SIG-M5 treated with dmso at 0.1 percent for 504 hours (cell line): ENCODE data around the gene CTNNAL1.
"Not testable (repeated sequence)": the region's sequence is repeated elsewhere in the genome, so short reads cannot be mapped to it uniquely, and the experiment has no call there.

Source experiments
- DNase-seq: peaks from one replicate; lab custom pipeline; 2025; ENCODE audit not compliant: unreplicated experiment; lab: John Stamatoyannopoulos, UW

CTNNAL1 gene

DNA sequence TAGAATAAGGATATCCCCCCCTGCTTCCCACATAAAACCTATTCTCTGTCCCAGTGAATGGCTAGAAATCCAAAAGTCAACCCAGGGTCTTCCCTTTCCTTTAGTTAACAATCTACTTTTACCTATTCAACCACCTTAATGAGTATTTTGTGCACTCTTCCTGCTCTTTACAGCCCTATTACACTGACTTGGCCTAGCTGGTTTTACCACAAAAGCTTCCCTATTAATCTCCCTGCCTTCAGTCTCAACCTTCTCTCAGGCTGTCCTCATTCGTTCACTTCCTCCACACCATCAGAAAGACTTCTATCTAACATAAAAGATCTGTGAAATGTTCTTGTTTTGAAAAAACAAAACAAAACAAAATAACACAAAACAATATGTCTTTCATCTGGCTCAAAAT, 16.2 kb downstream of the CTNNAL1 start:
- no peak for DNase-seq

DNA sequence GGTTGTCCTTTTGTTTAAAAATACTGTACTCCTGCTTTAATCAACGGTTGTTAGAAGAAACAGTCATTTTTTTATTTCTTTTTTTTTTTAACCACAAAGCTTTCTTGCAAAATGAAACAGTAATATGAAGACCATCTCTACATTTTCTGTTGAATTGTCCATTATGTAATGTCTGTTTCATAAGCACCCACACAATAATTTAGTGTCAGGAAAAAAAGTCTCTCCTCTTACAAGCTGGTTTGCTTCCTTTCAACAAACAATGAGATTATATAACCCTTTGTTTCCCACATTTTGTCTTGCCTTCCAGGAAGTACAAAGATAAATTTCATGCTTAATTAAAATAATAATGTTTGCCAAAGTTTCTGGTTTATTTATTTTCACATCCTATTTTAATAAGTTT, 16.7 kb downstream of the CTNNAL1 start:
- no peak for DNase-seq

DNA sequence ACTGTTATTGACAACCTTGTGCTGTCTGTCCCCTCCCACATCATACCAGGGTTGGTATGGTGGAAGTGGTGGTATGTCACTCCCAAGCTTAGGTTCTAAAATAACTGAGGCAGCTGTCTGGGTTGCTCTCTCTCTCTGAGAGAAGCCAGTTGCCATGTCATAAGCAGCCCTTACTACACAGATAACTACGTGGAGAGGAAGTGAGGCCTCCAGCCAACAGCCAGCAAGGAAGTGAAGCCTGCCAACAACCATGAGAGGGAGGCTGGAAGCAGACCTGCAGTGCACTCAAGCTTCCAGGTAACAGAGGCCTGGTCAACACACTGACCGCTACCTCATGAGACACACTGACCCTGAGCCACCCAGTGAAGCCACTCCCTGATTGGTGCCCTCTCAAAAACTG, 18.6 kb downstream of the CTNNAL1 start:
- DNase-seq: peak; percentile 55

DNA sequence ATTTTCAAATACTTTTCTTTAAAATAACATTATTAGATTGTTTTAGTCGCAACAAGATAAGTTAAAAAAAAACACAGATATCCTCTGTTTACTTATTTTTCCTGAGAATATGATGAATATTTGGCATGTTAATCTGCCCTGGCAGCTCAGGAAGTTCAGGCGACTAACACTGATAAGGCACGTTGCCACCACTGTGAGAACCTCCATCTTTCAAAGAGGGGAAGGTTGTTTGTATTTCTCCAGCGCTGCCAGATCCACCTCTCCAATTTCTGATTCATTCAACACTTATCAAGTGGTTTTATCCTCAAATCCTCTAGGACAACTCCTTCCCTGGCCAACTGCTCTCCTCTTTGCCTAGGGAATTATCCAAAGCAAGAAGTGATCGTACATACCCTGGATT, 21.8 kb downstream of the CTNNAL1 start:
- no peak for DNase-seq

DNA sequence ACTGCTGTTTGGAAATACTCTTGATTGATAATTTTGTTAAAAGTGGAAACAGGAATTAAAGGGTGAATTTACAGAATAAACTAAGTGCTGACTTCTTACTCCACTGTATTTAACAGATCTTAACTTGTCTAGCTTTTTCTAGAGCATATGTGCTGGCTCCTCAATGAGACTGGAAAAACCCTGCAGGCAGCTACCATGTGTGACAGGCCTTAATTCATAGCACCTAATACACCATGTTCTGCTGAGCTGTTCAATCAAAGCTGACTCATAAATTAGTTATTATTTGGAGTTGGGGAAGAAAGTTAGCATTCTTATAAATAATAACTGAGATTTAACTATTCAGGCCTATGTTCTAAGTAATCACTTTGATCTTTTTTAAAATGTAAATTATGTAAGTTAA, 29.4 kb downstream of the CTNNAL1 start:
- no peak for DNase-seq

DNA sequence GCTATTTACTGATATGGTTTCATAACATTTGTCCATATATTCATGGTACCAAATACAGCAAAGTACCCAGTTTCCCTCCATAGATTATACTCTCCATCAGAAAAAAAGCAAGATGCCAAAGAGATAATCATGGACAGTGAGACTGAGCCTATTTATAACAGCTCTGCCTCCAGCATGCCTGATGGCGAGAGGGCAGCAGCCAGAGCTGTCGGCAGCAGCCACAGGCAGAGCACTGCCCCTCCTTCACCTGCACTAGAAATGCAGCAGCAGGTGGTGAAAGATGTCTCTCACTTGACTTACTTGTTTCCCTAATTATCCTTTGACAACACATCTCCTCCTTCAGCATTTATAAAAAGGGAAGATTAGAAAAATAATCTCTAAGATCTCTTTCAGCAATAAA, 32.4 kb downstream of the CTNNAL1 start:
- DNase-seq: no peak

DNA sequence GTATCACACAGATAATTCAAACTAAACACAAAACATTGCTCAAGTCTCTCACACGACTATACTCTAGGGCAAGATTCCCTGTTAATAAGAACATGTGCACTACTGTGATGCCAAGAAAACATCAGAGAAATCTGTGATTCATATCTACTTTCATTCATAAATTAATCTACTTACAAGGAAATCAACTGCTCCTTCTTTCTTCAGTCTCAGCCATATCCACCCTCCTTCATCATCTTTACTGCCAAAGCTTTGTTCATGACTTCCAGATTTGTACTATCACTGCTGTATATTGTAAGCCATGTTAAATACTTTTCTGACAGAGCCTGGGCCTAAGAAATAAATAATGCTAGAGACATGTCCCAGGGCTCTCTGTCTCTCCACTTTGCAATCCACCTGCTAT, 35.1 kb downstream of the CTNNAL1 start:
- no peak for DNase-seq

DNA sequence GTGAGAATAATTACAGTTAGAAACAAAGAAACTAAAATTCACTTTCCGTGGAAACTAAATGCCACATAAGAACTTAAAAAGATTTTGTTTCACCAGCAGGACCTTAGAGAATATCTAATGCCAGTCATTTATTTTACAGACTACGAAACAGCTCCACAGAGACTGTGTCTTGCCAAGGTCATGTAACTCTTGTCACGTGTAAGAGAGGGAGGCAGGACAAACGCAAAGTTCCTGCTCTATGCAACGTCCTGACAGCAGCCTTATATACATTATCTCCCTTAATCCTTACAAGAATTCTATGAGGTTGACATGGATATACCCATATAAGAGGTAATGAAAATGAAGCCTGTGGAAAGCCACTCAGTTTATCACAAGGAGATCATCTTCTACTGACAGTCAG, 39.4 kb downstream of the CTNNAL1 start:
- DNase-seq: no peak

DNA sequence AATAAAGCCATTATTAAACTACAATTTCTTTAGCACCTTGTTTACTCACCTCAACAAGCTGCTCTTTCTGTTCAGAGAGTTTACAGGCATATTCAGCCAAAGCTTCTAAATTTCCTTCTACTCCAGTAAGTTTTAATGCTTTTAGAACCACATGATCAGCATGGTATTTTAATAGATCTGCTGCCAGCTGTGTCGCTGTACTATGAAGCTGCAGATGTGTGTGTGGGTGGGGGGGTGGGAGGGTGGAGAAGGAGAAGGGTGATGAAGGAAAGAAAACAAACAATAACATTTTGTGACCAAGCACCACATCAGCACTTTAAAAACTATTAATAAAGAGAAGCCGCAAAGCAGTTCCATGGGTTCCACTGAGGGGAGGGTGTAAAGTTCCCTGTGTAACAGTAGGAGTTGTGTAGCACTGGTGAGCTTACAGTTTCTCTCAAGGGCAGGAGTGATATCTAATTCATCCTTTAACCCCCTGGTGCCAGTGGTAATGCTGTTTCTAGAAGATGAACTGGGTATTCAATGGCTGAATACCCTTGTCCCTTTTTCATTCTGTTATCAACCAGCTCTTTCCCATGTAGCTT, 40.6 kb downstream of the CTNNAL1 start:
- DNase-seq: no peak

DNA sequence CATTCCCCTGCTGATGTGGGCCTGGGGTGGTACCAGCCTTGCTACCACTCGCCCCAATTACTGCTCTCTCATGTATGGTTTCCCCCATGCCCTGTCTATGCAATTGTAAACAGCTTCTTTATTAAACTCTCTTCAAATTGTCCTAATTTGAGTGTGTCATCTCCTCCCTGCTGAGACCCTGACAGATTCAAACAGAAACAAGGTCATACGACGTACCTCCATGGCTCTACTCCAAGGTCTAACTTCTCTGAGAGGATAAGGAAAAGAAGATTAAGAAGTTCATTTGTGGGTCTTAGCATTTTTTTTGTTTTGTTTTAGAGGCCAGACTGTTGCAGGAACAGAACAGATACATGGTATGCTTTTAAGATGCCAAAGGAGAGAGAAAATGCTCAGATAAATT, 41.1 kb downstream of the CTNNAL1 start:
- DNase-seq: no peak

DNA sequence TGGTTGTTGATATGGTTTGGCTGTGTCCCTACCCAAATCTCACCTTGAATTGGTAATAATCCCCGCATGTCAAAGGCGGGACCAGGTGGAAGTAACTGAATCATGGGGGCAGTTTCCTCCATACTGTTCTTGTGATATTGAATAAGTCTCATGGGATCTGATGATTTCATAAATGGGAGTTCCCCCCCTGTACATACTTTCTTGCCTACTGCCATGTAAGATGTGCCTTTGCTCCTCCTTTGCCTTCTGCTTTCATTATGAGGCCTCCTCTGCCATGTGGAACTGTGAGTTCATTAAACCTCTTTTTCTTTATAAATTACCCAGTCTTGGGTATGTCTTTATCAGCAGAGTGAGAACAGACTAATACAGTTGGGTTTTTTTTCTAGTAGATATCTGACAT, 41.9 kb downstream of the CTNNAL1 start:
- DNase-seq: not testable (repeated sequence)

DNA sequence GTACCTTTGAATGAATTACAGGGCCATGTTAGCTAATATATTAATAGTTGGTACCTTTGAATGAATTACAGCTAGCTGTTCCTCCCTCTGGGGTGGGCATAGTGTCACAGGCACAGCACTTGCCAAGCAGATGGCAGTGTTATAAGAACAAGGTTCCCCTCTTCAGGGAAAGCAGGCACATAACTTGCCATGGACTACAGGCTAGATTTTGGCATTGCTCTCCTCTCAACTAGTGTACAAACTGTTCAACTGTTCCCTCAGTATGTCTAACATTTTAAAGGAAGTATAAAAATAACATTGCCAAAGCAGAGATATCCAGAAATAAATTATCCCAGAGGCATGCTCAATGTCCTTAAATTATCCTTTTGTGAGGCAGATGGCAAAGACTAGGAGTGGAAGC, 45.4 kb downstream of the CTNNAL1 start:
- DNase-seq: no peak

DNA sequence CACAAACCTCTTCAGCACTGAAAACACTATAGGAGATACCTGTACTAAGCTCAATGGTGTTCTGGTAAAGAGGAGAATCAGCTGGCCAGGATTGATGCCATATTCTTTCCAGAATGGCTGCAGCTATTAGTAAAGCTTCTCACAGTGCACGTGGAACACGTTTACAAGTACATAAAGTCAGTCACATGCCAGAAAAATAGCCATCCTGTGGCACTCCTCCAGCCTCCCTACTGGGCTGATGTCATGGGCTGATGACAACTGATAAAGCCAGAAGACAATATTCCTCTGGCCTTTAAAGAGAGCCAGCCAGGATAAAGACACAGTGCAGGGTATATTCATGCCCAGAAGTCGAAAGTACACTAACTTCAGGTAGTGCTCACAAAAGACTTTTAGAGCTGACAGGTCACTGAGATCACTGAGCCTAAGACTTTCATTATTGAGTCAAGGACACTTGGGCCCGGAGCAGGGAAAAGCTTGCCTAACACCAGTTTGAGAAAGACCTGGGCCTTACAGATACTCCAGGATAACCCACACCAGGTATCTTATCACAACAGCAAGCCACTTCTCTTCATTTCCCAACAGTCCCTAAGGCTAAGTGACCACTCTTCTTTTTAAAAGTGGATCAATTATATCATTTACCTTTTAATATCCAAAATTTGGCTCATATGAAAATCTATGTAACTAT, 49.7 kb downstream of the CTNNAL1 start:
- no peak for DNase-seq

DNA sequence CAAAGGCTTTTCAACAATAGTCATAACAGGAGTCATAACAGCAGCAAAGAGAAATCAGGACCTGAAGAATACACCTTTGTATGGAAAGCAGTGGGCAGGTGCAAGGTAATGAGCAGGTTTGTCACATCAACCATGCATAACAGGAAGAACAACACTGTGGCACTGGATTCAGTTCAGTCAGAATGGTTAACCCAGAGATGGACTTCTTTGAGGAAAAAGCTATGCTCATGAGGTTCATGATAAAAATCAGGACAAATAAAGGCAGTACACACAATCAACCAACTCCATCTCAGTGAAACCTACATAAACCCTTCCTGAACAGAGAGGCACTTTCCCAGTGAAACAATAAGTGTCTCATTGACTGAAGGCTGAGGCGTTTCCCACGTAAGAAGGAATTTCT, 52.1 kb downstream of the CTNNAL1 start:
- peak; percentile 11 for DNase-seq

DNA sequence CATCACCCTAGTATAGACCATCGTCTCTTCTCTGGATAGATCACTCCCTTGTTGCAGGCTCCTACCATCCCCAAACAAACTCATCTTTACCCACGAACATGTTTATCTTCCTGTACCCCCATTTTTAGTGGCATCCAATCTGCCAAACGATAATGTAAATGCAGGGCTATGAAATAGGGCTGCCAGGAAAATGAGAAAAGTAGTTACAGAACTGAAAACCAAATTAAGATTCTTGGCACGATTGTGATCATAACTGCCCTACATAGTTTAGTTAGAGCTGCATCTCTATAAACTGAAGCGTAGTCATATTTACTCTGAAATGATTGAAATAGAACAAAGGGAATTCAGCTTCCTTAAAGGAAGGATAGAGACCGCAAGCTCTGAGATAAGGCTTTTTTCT, 53.0 kb downstream of the CTNNAL1 start:
- no peak for DNase-seq

DNA sequence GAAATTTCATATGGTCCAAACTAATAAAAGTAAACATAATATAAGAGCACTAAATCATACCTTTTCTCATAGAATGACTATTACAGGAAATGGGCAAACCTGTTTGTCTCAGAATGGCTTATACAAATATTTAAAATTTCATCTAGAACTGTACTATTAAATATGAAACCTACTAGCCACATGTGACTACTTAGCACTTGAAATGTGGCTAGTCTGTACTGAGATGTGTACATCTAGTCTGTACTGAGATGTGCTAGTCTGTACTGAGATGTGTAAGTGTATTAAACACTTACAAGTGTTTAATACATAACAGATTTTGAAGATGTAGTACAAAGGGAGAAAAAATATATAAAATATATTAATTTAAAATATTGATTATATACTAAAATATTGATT, 56.7 kb downstream of the CTNNAL1 start:
- DNase-seq: no peak

DNA sequence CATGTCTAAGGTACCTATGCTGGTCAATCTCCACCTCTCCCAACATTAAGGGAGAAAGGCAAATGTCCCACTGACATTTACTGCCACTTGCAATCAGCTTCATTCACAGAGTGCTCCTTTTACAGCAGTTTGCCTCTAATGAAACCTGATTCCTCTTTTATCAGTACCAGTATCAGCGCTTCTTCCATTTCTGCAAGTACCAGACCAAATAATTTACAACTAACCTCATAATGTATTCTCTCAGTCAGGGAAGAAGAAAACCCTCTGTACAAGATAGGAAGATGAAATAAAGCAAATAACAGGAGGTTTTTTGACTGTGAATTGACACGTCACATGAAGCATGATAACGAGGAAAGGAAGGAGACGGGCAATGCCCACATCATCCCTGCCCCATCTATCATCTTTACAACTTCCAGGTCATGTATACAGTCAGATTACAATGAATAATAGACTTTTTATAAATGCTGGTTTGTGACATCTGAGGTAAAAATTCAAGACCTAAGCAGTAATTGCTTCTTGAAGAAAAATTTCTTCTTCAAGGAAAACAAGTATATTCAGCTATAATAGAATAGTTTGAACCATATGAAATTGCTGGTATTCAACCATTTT, 57.2 kb downstream of the CTNNAL1 start:
- DNase-seq: no peak

DNA sequence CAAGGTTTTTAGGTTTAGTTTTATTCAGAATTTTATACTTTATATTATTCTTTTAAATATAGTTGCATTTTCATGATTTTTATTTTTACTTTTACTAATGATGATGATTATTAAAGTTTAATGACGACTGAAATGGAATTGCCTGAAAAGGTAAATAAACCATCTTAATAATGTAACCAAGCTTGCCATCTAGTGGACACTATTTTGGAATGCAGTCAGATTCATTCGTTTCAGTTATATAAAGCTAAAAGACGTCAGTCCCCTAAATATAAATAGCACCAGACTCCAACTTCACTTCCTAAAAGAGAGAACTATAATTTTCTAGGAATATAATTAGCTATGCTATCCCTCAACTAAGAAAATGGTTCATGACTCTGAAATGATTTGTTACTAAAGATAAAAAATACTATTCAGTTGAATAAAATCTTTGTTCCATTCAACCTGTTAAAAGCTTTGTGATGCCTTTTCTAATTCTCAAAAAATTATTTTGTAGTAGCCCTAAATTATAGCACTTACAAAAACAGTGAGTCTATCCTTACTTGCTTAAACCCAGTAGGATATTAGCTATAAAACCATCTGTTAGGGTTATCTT, 59.2 kb downstream of the CTNNAL1 start:
- DNase-seq: peak; percentile 52

DNA sequence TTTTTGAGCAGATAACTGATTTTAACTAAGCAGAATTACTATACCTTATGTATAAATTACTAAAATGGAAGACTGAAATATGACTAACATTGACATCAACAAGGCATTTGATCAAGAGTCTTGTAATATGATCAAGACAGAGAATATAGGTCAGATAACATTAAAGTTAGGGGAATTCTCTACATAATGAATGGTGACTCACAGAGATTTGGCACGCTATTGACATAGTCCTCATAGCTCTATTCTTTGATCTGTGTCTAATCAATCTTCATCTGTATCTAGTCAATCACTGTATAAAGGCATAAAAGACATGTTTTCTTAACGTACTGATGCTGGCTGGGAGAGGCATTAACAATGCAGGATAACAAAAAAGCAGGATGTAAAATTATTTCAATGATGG, 61.7 kb downstream of the CTNNAL1 start:
- DNase-seq: no peak

DNA sequence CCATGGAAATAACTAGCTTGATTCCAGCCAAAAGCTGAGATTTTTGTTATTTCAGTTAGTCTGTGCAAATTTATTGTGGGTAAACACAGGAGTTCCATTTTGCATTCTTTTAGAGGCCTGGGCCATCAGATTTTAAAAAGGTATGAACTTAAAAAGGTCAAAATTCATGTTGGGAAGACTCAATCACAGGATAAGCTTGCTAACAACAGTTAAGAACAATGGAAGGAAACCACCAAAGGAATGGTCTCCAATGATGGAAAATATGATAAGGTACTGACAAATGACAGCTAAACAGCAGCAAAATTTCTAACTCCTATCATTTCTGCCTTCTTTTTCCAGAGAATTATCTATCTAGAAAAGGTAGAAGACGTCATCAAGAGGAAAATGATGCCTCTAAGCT, 63.1 kb downstream of the CTNNAL1 start:
- DNase-seq: no peak

DNA sequence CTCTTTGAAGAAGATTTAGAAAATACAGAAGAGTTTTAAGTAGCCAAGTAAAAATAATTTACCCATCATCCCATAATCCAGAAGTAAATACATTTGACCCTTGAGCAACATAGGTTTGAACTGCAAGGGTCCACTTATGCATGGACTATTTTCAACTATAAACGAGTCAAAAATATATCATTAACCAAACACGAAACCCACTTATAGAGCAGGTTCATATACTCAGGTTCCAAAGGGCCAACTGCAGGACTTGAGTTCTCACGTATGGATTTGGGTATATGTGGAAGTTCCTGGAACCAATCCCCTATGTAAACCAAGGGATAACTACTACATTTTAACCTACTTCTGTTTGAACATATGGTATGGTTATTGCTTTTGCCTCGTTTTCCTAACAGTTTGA, 73.3 kb downstream of the CTNNAL1 start:
- no peak for DNase-seq

DNA sequence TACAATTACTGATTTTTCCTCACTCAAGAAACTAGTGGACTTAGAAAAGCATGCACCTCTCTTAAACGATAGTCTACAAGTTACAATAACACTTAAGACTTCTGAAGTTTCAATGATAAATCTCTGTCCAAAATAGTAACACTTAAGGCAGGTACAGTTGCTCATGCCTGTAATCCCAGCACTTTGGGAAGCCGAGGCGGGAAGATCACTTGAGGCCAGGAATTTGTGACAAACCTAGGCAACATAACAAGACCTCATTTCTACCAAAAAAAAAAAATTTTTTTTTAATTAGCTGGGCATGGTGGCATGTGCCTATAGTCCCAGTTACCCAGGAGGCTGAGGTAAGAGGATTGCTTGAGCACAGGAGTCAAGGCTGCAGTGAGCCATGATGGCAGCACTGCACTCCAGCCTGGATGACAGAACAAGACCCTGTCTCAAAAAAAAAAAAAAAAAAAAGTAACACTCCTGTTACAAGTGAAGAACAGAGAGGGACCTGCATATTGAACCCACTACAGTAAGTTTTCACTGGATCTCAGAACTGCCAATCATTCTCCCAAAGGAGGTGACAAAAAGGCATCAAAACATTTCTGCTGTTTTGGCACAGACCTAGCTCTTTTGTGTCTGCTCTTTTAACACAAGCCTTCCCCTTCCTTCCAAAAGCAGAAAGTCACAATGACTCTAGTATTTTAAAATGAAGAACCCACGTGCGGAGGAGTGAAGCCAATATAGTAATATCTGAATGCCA, 75.6 kb downstream of the CTNNAL1 start:
- no peak for DNase-seq
